ENCODE data around the gene ANTXR1.

The ANTXR1 gene

DNA sequence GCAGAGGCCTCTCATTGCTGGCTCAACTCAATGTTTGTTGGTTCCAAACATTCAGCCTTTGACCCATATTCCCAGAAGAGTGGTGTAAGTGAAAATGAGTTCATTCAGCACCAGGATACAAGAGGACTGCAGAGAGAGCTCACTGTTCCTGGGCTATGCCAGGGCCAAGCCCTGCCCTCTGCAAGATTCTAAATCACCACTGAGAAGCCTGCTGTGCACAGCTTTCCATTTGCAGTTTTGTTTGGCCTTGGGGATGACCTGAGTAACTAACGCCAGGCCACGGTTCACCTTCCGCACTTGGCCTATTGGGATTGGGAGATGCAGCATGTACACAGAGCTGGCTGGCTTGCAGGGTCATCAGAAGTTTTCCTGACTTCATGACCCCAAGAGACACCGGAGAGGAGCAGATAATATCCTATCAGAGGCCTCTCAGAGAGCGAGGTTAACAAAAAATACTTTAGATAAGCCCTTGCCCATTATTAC lies 25.9 kb upstream of the ANTXR1 start:
- TF ChIP-seq, protein P1, sequence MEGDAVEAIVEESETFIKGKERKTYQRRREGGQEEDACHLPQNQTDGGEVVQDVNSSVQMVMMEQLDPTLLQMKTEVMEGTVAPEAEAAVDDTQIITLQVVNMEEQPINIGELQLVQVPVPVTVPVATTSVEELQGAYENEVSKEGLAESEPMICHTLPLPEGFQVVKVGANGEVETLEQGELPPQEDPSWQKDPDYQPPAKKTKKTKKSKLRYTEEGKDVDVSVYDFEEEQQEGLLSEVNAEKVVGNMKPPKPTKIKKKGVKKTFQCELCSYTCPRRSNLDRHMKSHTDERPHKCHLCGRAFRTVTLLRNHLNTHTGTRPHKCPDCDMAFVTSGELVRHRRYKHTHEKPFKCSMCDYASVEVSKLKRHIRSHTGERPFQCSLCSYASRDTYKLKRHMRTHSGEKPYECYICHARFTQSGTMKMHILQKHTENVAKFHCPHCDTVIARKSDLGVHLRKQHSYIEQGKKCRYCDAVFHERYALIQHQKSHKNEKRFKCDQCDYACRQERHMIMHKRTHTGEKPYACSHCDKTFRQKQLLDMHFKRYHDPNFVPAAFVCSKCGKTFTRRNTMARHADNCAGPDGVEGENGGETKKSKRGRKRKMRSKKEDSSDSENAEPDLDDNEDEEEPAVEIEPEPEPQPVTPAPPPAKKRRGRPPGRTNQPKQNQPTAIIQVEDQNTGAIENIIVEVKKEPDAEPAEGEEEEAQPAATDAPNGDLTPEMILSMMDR (IDR thresholded peaks at IDR 0.05; ENCODE audit: low read depth, low read length, missing control alignments) = no peak
- in situ Hi-C loops (cut with HindIII; ENCODE audit: low sequenced_read_pairs) = no loop called here

DNA sequence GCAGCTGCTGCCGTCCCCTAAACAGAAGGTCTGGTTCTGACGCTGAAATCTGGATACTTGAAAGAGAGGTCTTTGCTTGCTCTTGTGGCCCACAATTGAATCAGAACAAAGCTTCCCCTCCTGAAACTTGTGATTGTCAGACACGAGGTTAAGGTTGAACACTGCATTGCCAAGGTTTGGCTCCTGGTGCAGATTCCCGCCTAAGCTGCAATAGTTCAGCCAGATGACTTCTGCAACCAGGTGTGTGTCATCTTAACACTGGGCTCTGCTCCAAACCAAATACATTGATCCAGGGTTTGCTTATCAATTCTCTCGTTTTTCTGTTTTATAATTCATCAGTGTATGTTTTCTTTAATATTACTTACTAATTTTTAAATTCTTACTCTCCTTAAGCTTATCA lies 23.9 kb upstream of the ANTXR1 start:
- no peak overlapping the region for H3K4me3 ChIP-seq (ENCODE audit: low read depth, low read length)
- in situ Hi-C loops (cut with HindIII; ENCODE audit: low sequenced_read_pairs) = no loop called here
- no peak for DNase-seq (ENCODE audit: low read depth)
- TF ChIP-seq, protein P1 (IDR thresholded peaks at IDR 0.05; ENCODE audit: low read depth, low read length, missing control alignments) = no peak

More for the DNA sequence above, 25.9 kb upstream of the ANTXR1 start:
- DNase-seq (ENCODE audit: low read depth) = no peak
- H3K4me3 ChIP-seq (ENCODE audit: low read depth, low read length) = no peak overlapping the region

- DNase-seq (ENCODE audit: low read depth) = no peak
- H3K4me3 ChIP-seq (ENCODE audit: low read depth, low read length) = no peak overlapping the region
- in situ Hi-C loops (cut with HindIII; ENCODE audit: low sequenced_read_pairs) = no loop called here
- TF ChIP-seq, protein P1 (IDR thresholded peaks at IDR 0.05; ENCODE audit: low read depth, low read length, missing control alignments) = no peak
Measured at GRCh38 chr2:68992341-68992740, 20.6 kb upstream of the ANTXR1 start.

DNA sequence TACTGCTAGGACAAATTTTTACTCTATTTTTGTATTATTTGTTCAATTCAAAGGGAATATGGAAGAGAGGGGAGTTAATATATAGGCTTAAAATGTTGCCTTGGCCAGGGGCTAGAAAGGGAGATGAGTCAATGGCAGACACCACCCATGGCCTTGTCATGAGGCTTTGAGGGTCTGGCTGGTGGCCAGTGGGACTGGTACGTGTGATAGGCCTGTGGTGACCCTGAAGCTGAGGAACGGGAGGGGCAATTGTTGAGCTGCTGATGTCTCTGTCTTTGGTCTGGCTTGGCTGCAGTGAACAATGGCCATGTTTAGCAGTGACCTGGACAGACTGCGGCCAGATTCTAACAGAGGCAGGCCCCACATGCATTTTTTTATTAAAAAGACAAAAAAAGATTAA lies 20.0 kb upstream of the ANTXR1 start:
- DNase-seq (ENCODE audit: low read depth) = no peak
- TF ChIP-seq, protein P1 (IDR thresholded peaks at IDR 0.05; ENCODE audit: low read depth, low read length, missing control alignments) = no peak
- in situ Hi-C loops (cut with HindIII; ENCODE audit: low sequenced_read_pairs) = no loop called here
- H3K4me3 ChIP-seq (ENCODE audit: low read depth, low read length) = no peak overlapping the region

GRCh38 chr2:68993660-68994059 lies 19.3 kb upstream of the ANTXR1 start:
- in situ Hi-C loops (cut with HindIII; ENCODE audit: low sequenced_read_pairs) = no loop called here
- H3K4me3 ChIP-seq (ENCODE audit: low read depth, low read length) = no peak overlapping the region
- TF ChIP-seq, protein P1 (IDR thresholded peaks at IDR 0.05; ENCODE audit: low read depth, low read length, missing control alignments) = no peak
- DNase-seq (ENCODE audit: low read depth) = no peak

DNA sequence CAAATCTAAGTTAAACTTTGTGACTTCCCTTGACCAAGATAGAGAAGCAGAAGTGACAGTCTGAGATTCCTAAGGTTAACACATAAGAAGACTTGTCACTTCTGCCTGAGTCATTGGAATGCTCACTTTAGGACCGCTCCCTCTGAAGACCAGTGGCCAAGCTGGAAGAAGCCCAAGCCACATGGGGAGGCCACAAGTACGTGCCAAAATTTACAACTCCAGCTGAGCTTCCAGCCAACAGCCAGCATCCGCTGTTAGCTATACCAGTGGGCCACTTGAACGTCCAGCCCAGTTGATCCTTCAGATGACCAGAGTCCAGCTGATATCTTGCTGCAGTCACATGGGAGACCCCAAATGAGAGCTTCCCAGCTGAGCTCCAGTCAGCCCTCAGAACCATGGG lies 18.1 kb upstream of the ANTXR1 start:
- no peak overlapping the region for H3K4me3 ChIP-seq (ENCODE audit: low read depth, low read length)
- peak; percentile 84 for DNase-seq (ENCODE audit: low read depth)
- in situ Hi-C loops (cut with HindIII; ENCODE audit: low sequenced_read_pairs) = no loop called here
- TF ChIP-seq, protein P1 (IDR thresholded peaks at IDR 0.05; ENCODE audit: low read depth, low read length, missing control alignments) = no peak

- DNase-seq (ENCODE audit: low read depth) = no peak
- in situ Hi-C loops (cut with HindIII; ENCODE audit: low sequenced_read_pairs) = no loop called here
- H3K4me3 ChIP-seq (ENCODE audit: low read depth, low read length) = no peak overlapping the region
- TF ChIP-seq, protein P1 (IDR thresholded peaks at IDR 0.05; ENCODE audit: low read depth, low read length, missing control alignments) = no peak
Measured at GRCh38 chr2:68995916-68996315, 17.1 kb upstream of the ANTXR1 start.
